SK-N-SH (cell line): ENCODE measurements around the gene ERGIC2. TPM values are rescaled to one million over a fixed set of nuclear protein-coding genes. Genes with fewer than 3 reads are reported as not detected.
A peak's percentile ranks its signal among the peaks of the same experiment; 100 is the strongest.

Source experiments
- CTCF ChIA-PET: fragments of 300-600, 350-600 bp; formaldehyde crosslinking; extraction: SDS; loops from one replicate; lab custom pipeline; 2021; lab: Yijun Ruan, JAX
- POLR2A ChIA-PET: fragments of 350-600 bp; sonication (Branson Sonifier 250); formaldehyde crosslinking; extraction: SDS; loops from one replicate; lab custom pipeline; 2020; ENCODE audit warnings: antibody characterized with exemption, inconsistent platforms; lab: Yijun Ruan, JAX
- DNase-seq: peaks from one replicate; pipeline ENCODE4 v3.0.0; 2012
- H2AFZ ChIP-seq: fragments of 200-600 bp; sonication (generic); 2 replicates; pipeline ENCODE4 v1.8.1; 2016; ENCODE audit warnings: antibody characterized with exemption, mild to moderate bottlenecking, low read depth
- H3F3A ChIP-seq: fragments of 200-600 bp; sonication (generic); replicated peaks from 2 replicates; pipeline ENCODE3; 2016; ENCODE audit warnings: antibody characterized with exemption, mild to moderate bottlenecking; ENCODE audit not compliant: insufficient read depth
- H3K27ac ChIP-seq, 2 experiments: fragments of 200-500 bp in 1 of 2; fragments of 200-600 bp in 1 of 2; sonication (Bioruptor generic) in 1 of 2; sonication (generic), shearing (Covaris generic) in 1 of 2; 2 replicates each; pipeline versions ENCODE4 v1.5.1 to v1.6.1; 2014 to 2016; ENCODE audit warnings: low read depth in 2 of 2, inconsistent platforms in 1 of 2, low read length in 1 of 2, mild to moderate bottlenecking in 1 of 2, mixed read lengths in 1 of 2
- H3K27me3 ChIP-seq: fragments of 200-600 bp; sonication (generic), shearing (Covaris generic); 2 replicates; pipeline ENCODE4 v1.6.1; 2016; ENCODE audit warnings: mixed run types; ENCODE audit not compliant: insufficient read depth
- H3K36me3 ChIP-seq, 2 experiments: fragments of 200-500 bp in 1 of 2; fragments of 200-600 bp in 1 of 2; sonication (Bioruptor generic) in 1 of 2; sonication (generic) in 1 of 2; replicated peaks in 1 of 2; 2 replicates each; pipeline versions ENCODE3 to v1.5.1; 2014 to 2016; ENCODE audit warnings: low read length in 1 of 2, mild to moderate bottlenecking in 1 of 2; ENCODE audit not compliant: insufficient read depth in 2 of 2, control insufficient read depth in 1 of 2
- H3K4me1 ChIP-seq, 2 experiments: fragments of 200-500 bp in 1 of 2; fragments of 200-600 bp in 1 of 2; sonication (Bioruptor generic) in 1 of 2; sonication (generic), shearing (Covaris generic) in 1 of 2; 2 replicates each; pipeline versions ENCODE4 v1.5.1 to v1.6.1; 2014 to 2016; ENCODE audit warnings: low read depth in 1 of 2, low read length in 1 of 2, mixed run types in 1 of 2; ENCODE audit not compliant: insufficient read depth in 2 of 2, control insufficient read depth in 1 of 2
- H3K4me2 ChIP-seq: fragments of 200-600 bp; sonication (generic), shearing (Covaris generic); 2 replicates; pipeline ENCODE4 v1.6.1; 2017; ENCODE audit warnings: mixed run types
- H3K4me3 ChIP-seq, 2 experiments: fragments of 200-500 bp in 1 of 2; fragments of 200-600 bp in 1 of 2; sonication (Bioruptor generic) in 1 of 2; sonication (generic), shearing (Covaris generic) in 1 of 2; 2 replicates each; pipeline versions ENCODE4 v1.5.1 to v1.8.1; 2014 to 2016; ENCODE audit warnings: low read depth in 2 of 2, inconsistent platforms in 1 of 2, low read length in 1 of 2, mild to moderate bottlenecking in 1 of 2, mixed read lengths in 1 of 2, moderate library complexity in 1 of 2
- H3K79me2 ChIP-seq: fragments of 200-600 bp; sonication (generic); 2 replicates; pipeline ENCODE4 v1.8.1; 2017; ENCODE audit warnings: mild to moderate bottlenecking; ENCODE audit not compliant: insufficient read depth
- H3K9ac ChIP-seq: fragments of 200-600 bp; sonication (generic); 2 replicates; pipeline ENCODE4 v1.6.1; 2017; ENCODE audit warnings: mixed run types
- H3K9me2 ChIP-seq: fragments of 200-600 bp; sonication (generic); 2 replicates; pipeline ENCODE4 v1.6.1; 2017; ENCODE audit warnings: mixed run types
- H3K9me3 ChIP-seq: fragments of 200-600 bp; sonication (generic); 2 replicates; pipeline ENCODE4 v1.6.1; 2017; ENCODE audit warnings: mixed run types, mild to moderate bottlenecking, moderate library complexity
- H4K20me1 ChIP-seq: fragments of 200-600 bp; sonication (generic); 2 replicates; pipeline ENCODE4 v1.6.1; 2017; ENCODE audit warnings: mild to moderate bottlenecking, mixed run types; ENCODE audit not compliant: insufficient read depth
- CHD2 ChIP-seq: fragments of 150-350 bp; IDR thresholded peaks from 2 replicates; pipeline ENCODE4 v1.6.1; 2018; ENCODE audit warnings: low read length; ENCODE audit not compliant: partially characterized antibody
- ELF1 ChIP-seq: IDR thresholded peaks from 2 replicates; pipeline ENCODE4 v1.4.0; 2012
- EP300 ChIP-seq, 2 experiments: IDR thresholded peaks; 2 replicates each; pipeline versions ENCODE4 v1.4.0 to v1.6.1; 2012; ENCODE audit warnings: borderline replicate concordance in 1 of 2, low read depth in 1 of 2, low read length in 1 of 2
- EZH2phosphoT487 ChIP-seq: fragments of 200-600 bp; sonication (generic); IDR thresholded peaks from 2 replicates; pipeline ENCODE4 v1.6.1; 2017; ENCODE audit warnings: low read depth, mixed run types, mild to moderate bottlenecking, antibody characterized with exemption, moderate library complexity, borderline replicate concordance
- FOSL2 ChIP-seq: IDR thresholded peaks from 2 replicates; pipeline ENCODE4 v1.4.0; 2012; ENCODE audit warnings: low read depth, mild to moderate bottlenecking, moderate library complexity, borderline replicate concordance
- GABPA ChIP-seq: IDR thresholded peaks from 2 replicates; pipeline ENCODE4 v1.4.0; 2012; ENCODE audit warnings: low read depth, mild to moderate bottlenecking
- GATA2 ChIP-seq: sonication (generic); formaldehyde crosslinking; IDR thresholded peaks from 2 replicates; pipeline ENCODE4 v1.5.0; 2020; ENCODE audit warnings: mild to moderate bottlenecking, missing genetic modification reagents
- IRF3 ChIP-seq: fragments of 150-350 bp; IDR thresholded peaks from 2 replicates; pipeline ENCODE4 v1.6.1; 2016; ENCODE audit warnings: mild to moderate bottlenecking, low read depth, low read length
- JUND ChIP-seq: IDR thresholded peaks from 2 replicates; pipeline ENCODE4 v1.4.0; 2012
- MAX ChIP-seq: IDR thresholded peaks from 2 replicates; pipeline ENCODE4 v1.4.0; 2012; ENCODE audit warnings: low read depth
- MXI1 ChIP-seq: IDR thresholded peaks from 2 replicates; pipeline ENCODE4 v1.6.1; 2012; ENCODE audit warnings: mild to moderate bottlenecking, low read depth, low read length, improper control_type of control experiment
- NRF1 ChIP-seq: IDR thresholded peaks from 2 replicates; pipeline ENCODE4 v1.6.1; 2012; ENCODE audit warnings: low read depth, mild to moderate bottlenecking, low read length
- PBX3 ChIP-seq: IDR thresholded peaks from 2 replicates; pipeline ENCODE4; 2012
- POLR2AphosphoS5 ChIP-seq: IDR thresholded peaks from 2 replicates; pipeline ENCODE4 v1.6.1; 2012; ENCODE audit warnings: low read depth, low read length
- RAD21 ChIP-seq: IDR thresholded peaks from 2 replicates; pipeline ENCODE4 v1.6.1; 2012; ENCODE audit warnings: mild to moderate bottlenecking, low read length
- RFX5 ChIP-seq: IDR thresholded peaks from 2 replicates; pipeline ENCODE4 v1.6.1; 2012; ENCODE audit warnings: mild to moderate bottlenecking, improper control_type of control experiment, low read length
- SIN3A ChIP-seq: IDR thresholded peaks from 2 replicates; pipeline ENCODE4 v1.6.1; 2012; ENCODE audit warnings: low read depth, mild to moderate bottlenecking, low read length, moderate library complexity, borderline replicate concordance
- TAF1 ChIP-seq: IDR thresholded peaks from 2 replicates; pipeline ENCODE4 v1.6.1; 2012; ENCODE audit warnings: low read depth, mild to moderate bottlenecking, low read length, moderate library complexity, borderline replicate concordance
- YY1 ChIP-seq: IDR thresholded peaks from 2 replicates; pipeline ENCODE4 v1.4.0; 2012; ENCODE audit warnings: low read depth, mild to moderate bottlenecking
- ZBTB33 ChIP-seq: IDR thresholded peaks from 2 replicates; pipeline ENCODE4 v1.4.0; 2012; ENCODE audit warnings: low read depth, borderline replicate concordance
- WGBS: methylation state at CpG from one replicate; pipeline ENCODE4 v1.1.6; 2017; ENCODE audit warnings: low lambda C conversion rate; 5-methylcytosine and 5-hydroxymethylcytosine counted together
- polyA plus RNA-seq, 3 experiments: library from polyadenylated mRNA; depleted of rRNA; stranded (reverse); fragments of >200 nt; gene quantifications; 2 replicates each; pipeline ENCODE4 v1.2.3, GENCODE V29; 2012

The ERGIC2 gene
- 22.1 and 30.3 TPM in 2 replicates for polyA plus RNA-seq (2012; rRNA removed)
- polyA plus RNA-seq (2012; cell fraction: cytosol; rRNA removed): 41.8 and 45.2 TPM in 2 replicates
- polyA plus RNA-seq (2012; cell fraction: nucleus; rRNA removed): 3.7 and 11.7 TPM in 2 replicates

- Histone ChIP-seq H3K4me1 (peaks cover 0 to 4% of the 10 kb centered on the region in 2 experiments; a peak in 3 of 4 replicates), H3K79me2 (peaks cover 49% of the 10 kb centered on the region), H3K9me2 (no peaks in the 10 kb centered on the region), H4K20me1 (no peaks in the 10 kb centered on the region)
- 1% methylated on average over 42 of the region's 55 CpGs for WGBS
- TF ChIP-seq EP300 (IDR thresholded peaks at IDR 0.05; ENCODE audit: borderline replicate concordance in 1 of 2, low read depth in 1 of 2, low read length in 1 of 2) (no peak), MXI1 (peak; percentile 82), FOSL2 (no peak), POLR2AphosphoS5 (peak; percentile 80), MAX (peak; percentile 87), GATA2 (no peak), RAD21 (no peak), IRF3 (no peak), TAF1 (peak; percentile 55), JUND (no peak), SIN3A (peak; percentile 97), GABPA (peak; percentile 62), CHD2 (peak; percentile 100), PBX3 (no peak), NRF1 (no peak), ZBTB33 (peak; percentile 100), RFX5 (no peak), ELF1 (peak; percentile 38), YY1 (peak; percentile 92), EZH2phosphoT487 (no peak)
- TF ChIP-seq, all 33 proteins: peak for 10
- no peaks in the 10 kb centered on the region for H3K9me3 ChIP-seq
- peak within 1 kb of the TSS; percentile 72 for H3K4me2 ChIP-seq
- H3K36me3 ChIP-seq: peaks cover 18 to 21% of the 10 kb centered on the region in 2 experiments
- peak within 1 kb of the TSS; percentile 76 to 95 for H3K27ac ChIP-seq
- peak; percentile 86 for DNase-seq
- POLR2A ChIA-PET: interaction anchor here (0.6 to 1.1 kb wide), 2 partner anchors 126 to 1601 kb away, joined by 3 read pairs; partner anchors contain the start of genes KLHL42 and MANSC4
- H2AFZ ChIP-seq: peak within 1 kb of the TSS; percentile 88
- peak within 1 kb of the TSS; percentile 84 to 100 for H3K4me3 ChIP-seq
- H3K9ac ChIP-seq: peak within 1 kb of the TSS; percentile 91
- H3F3A ChIP-seq: no peaks in the 10 kb centered on the region
- CTCF ChIA-PET: interaction anchor here (0.6 kb wide), 1 partner anchor 180 kb away, joined by 3 read pairs; no protein-coding TSS in a partner anchor
- no peaks in the 10 kb centered on the region for H3K27me3 ChIP-seq
These were observed at the start of gene ERGIC2 for GRCh38 chr12:29380536-29381523. ERGIC2 (minus strand) TSS chr12:29381172; CDS start chr12:29371633, 9,539 bp downstream.
